Gastrocnemius medialis (tissue), 4 donors: ENCODE data around the gene C2CD4C.

ENCODE experiments used
- POLR2A ChIP-seq, 2 donors: fragments of 450-650 bp; IDR thresholded peaks; one replicate each; pipeline ENCODE4 v1.6.1; 2017; ENCODE audit warnings: antibody characterized with exemption in 2 of 2, mild to moderate bottlenecking in 2 of 2, moderate library complexity in 2 of 2
- TF ChIP-seq, protein P1 (sequence below), 5 experiments: fragments of 450-650 bp in 3 of 5; fragments of 200-600 bp in 2 of 5; sonication (generic) in 2 of 5; IDR thresholded peaks in 4 of 5; conservative IDR thresholded peaks in 1 of 5; 1 replicate in 4 of 5; 2 replicates in 1 of 5; pipeline ENCODE4 v1.5.1; 2016 to 2019; ENCODE audit warnings: antibody characterized with exemption in 5 of 5, mild to moderate bottlenecking in 3 of 5, moderate library complexity in 3 of 5

DNA sequence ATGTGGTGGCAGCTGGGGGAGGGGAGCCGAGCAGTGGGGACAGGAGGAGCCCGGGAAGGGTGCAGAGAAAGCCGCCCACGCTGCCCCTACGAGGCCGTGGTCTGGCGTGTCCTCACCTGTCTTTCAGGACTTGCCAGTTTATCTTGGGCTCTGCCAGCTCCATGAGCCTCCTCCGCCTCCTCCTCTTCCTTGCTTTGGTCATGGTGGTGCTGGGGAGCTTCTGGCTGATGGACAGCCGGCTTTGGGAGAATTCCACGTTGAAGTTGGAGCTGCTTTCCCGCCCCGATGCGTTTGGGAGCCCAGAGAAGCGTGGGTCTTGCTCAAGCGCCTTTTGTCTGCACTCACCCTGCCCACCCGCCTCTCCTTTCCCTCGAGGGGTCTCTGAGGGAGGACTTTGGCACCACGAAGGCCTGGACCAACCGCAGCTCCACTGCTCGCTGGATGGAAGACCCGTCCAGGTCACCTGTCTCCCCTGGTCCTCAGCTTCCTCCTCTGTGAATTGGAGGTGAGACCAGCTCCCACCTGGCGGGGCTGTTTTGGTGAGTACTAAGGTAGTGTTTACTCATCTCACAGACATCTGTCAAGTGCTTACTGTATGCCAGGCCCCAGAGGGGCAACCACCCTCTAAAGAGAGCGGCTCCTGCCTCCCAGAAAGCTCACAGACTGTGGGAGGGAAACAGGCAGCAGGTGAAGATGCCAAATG lies 34.6 kb downstream of the C2CD4C start:
- TF ChIP-seq, protein P1, sequence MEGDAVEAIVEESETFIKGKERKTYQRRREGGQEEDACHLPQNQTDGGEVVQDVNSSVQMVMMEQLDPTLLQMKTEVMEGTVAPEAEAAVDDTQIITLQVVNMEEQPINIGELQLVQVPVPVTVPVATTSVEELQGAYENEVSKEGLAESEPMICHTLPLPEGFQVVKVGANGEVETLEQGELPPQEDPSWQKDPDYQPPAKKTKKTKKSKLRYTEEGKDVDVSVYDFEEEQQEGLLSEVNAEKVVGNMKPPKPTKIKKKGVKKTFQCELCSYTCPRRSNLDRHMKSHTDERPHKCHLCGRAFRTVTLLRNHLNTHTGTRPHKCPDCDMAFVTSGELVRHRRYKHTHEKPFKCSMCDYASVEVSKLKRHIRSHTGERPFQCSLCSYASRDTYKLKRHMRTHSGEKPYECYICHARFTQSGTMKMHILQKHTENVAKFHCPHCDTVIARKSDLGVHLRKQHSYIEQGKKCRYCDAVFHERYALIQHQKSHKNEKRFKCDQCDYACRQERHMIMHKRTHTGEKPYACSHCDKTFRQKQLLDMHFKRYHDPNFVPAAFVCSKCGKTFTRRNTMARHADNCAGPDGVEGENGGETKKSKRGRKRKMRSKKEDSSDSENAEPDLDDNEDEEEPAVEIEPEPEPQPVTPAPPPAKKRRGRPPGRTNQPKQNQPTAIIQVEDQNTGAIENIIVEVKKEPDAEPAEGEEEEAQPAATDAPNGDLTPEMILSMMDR (IDR thresholded peaks at IDR 0.05 in 4 of 5, conservative IDR thresholded peaks at IDR 0.05 in 1 of 5): no peak
- no peak for TF ChIP-seq POLR2A (IDR thresholded peaks at IDR 0.05)
